HL-60 (cell line): Measurements from ENCODE around the gene TRIM50.
"Not testable (repeated sequence)": the region's sequence is repeated elsewhere in the genome, so short reads cannot be mapped to it uniquely, and the experiment has no call there.

ENCODE experiments used
- GABPA ChIP-seq: IDR thresholded peaks from 2 replicates; pipeline ENCODE4 v1.6.1; 2012; ENCODE audit warnings: low read depth
- POLR2AphosphoS5 ChIP-seq: IDR thresholded peaks from 2 replicates; pipeline ENCODE4 v1.6.1; 2012; ENCODE audit warnings: low read depth
- REST ChIP-seq: IDR thresholded peaks from 2 replicates; pipeline ENCODE4 v1.6.1; 2012; ENCODE audit warnings: low read depth; ENCODE audit not compliant: insufficient replicate concordance
- SPI1 ChIP-seq: IDR thresholded peaks from 2 replicates; pipeline ENCODE4 v1.6.1; 2012; ENCODE audit warnings: low read depth, mild to moderate bottlenecking, borderline replicate concordance
- TF ChIP-seq, protein P1 (sequence below): IDR thresholded peaks from one replicate; pipeline ENCODE4 v1.5.1; 2011; ENCODE audit warnings: low read length, control low read depth, inconsistent platforms; ENCODE audit not compliant: insufficient read depth

DNA sequence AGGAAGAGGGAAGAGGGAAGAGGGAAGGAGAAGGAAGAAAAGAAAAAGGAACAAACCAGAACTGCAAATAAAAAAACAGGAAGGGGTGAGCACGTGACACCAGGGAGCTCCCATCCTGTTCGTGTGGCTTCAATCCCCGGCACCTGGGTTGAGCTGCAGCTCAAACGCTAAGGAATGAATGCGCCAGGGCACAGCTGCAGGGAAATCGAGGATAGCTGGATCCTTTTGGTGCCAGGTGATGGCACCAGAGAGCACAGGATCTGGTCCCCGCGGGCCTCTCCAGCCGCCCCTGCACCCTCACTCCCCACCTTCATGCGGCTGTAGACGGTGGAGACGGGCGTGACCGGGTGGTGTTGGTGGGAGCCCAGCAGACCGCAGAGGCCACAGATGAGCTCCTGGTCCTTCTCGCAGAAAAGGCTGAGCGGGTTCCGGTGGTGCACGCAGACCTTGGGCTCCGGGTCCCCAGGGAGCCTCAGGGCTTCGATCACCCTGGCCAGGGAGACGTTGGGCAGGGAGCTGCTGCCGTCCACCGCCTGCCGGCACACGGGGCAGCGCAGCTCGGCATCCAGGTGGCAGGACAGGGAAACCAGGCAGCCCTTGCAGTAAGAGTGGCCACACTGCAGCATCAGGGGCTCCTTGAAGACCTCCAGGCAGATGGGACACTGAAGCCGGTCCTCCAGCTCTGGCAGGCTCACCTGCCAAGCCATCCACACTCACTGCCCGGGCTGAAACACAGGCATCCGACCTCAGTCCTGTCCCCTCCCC is 3.6 kb downstream of the TRIM50 start:
- TF ChIP-seq REST, POLR2AphosphoS5, GABPA: not testable (repeated sequence)
- TF ChIP-seq, protein P1, sequence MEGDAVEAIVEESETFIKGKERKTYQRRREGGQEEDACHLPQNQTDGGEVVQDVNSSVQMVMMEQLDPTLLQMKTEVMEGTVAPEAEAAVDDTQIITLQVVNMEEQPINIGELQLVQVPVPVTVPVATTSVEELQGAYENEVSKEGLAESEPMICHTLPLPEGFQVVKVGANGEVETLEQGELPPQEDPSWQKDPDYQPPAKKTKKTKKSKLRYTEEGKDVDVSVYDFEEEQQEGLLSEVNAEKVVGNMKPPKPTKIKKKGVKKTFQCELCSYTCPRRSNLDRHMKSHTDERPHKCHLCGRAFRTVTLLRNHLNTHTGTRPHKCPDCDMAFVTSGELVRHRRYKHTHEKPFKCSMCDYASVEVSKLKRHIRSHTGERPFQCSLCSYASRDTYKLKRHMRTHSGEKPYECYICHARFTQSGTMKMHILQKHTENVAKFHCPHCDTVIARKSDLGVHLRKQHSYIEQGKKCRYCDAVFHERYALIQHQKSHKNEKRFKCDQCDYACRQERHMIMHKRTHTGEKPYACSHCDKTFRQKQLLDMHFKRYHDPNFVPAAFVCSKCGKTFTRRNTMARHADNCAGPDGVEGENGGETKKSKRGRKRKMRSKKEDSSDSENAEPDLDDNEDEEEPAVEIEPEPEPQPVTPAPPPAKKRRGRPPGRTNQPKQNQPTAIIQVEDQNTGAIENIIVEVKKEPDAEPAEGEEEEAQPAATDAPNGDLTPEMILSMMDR = peak; percentile 6
- TF ChIP-seq SPI1 = peak; percentile 85
